ACHN (cell line): ENCODE measurements around the gene HSF5.
"Not testable (repeated sequence)": the region's sequence is repeated elsewhere in the genome, so short reads cannot be mapped to it uniquely, and the experiment has no call there.

ENCODE experiments used
- DNase-seq: peaks from one replicate; pipeline ENCODE4 v3.0.0-alpha.2; 2015
- in situ Hi-C: cut with HindIII; loops from 2 replicates; pipeline ENCODE4 v1.10.0; 2017; ENCODE audit warnings: low sequenced_read_pairs, low pct_ligation_motif_present, low pct_unique_long_range_greater_than_20kb

The HSF5 gene

GRCh38 chr17:58399974-58400373 lies 88.2 kb downstream of the HSF5 start:
- no peak for DNase-seq
- in situ Hi-C loops, result no loop called here

DNA sequence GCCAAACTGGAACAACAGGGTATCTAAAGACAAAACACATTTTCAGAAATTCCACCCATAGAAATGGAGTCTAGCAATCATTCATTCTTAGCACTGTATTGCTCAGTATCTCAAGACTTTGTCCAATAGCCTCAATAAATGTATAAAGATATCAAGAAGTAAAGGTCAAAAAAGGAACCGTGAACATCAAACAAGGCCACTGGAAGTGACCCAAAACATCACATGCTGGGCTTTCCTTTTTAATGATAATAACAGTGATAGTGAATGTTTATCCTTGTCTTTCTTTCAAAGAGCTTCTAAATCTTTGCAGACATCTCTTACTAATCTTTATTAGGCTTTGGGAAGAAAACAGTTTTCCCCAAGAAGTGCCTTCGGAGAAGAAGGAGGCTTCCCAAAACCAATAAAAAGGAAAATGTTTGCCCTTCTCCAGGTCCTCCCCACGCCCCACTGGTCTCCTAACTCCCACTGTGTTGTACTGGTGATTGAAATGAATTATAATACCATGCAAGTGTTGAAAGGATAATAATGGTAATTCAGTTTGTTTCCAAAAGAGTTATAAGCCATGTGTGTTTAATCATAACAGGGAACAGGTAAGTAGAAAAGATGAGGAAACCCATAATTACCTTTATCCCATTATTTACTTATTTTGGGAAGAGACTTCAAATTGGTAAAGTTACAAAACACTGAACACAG lies 89.5 kb downstream of the HSF5 start:
- in situ Hi-C loops, result no loop called here
- no peak for DNase-seq

GRCh38 chr17:58397421-58397820 lies 90.8 kb downstream of the HSF5 start:
- in situ Hi-C loops, DNase-seq: not testable (repeated sequence)

- in situ Hi-C loops, result no loop called here
- no peak for DNase-seq
Measured at GRCh38 chr17:58396173-58396572, 92.0 kb downstream of the HSF5 start.

DNA sequence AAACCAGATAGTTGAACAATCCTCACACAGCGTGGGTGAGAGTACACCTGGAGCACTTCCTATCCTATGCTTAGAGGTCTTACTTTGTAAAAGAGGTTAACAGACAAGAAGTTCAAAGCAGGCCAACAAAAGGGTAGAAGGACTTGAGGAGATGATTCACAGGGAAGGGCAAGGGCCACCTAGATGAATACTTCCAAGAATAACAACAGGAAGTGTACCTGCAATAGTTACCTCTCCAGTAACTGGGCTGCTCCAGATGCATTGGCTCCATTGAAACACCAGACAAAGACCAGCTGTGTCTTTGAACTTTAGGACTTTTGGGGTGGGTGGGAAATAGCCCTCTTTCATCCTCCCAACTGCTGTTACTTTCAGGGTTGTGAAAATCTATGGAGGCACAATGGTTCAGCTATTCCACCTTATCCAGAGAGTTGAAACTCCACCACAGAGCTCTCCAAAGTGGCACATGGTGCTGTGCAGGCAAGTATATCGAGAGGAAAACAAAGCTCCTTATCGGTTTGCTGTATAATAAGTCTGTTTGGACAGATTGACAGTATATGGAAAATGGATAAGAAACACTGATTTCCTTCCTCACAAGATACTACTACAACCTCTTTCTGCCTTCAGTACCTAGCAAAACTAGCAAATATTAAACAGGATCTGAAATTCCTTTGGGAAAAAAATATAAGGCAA lies 93.5 kb downstream of the HSF5 start:
- no peak for DNase-seq
- in situ Hi-C loops, result no loop called here

DNA sequence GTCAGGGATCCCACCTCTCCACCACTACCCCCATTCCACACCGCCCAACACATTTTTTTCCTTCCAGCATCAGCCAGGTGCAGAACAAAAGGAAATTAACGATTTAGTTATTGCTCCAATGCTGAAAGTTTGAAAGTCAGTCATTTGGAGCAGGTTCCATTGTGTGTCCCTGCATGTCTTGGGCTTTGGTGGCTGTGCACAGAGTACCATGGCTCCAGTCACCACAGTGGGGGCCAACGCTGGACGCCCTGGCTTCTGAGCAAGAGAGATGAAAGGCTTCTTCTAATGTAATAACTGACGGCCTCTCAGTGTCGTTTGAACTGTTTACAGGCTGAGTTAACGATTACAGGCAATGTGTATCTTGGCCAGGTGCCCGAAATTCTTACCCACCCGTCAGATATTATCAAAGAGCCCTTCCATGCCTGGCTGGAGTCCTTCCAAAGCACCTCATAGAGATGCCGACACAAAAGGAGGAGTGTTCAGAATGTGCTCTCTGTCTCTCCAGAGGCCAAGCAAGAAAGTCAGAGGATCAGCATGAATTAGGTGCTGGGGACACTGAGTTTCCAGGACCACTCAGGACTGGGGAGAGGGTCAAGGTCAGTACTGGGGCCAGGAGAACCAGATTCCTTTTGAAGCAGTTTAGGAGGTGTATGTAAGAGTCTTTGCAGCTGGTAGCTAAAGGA lies 96.8 kb downstream of the HSF5 start:
- peak; percentile 83 for DNase-seq

GRCh38 chr17:58390884-58391283 lies 97.3 kb downstream of the HSF5 start:
- in situ Hi-C loops, result no loop called here

More for the DNA sequence above, 96.8 kb downstream of the HSF5 start:
- in situ Hi-C loops, result no loop called here

DNA sequence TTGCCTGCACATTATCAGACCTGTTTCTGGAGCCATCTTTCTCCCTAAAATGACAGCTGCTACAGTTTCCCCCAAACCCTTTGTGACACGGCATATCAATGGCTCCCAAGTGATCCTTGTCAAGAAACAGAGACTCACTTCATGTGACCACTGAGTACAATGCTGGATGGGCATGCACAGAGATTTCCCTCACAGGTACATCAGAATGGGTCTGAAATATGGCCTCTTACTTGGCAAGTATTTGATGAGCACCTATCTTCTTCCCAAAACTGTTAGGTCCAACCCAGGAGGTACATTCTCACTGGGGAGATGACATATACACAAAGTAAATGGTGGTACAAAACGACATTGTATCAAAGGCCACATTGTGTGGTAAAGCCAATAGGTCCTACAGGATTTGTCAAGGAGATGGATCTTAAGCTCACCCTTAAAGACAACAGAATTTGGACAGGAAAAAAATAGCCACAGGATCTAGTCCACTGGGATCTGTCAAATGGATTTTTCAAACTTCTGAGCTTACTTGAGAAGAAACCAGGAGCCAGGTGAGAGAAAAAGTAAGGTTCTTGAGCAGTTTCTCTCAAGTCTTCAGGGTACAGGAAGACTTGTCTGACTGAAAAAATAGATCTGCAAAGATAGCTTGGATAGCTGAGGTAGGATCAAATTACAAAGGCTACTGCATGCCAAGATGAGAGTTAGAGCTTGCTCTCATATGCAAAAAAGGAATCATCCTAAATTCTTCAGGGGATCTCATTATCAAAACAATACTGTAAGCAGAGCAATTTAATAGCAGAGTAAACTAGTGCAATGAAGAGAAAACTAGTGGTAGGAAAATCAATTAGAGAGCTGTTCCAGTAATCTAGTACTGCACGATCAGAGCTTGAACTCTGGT lies 99.7 kb downstream of the HSF5 start:
- DNase-seq, result no peak
- in situ Hi-C loops, result no loop called here

More at GRCh38 chr17:58390884-58391283, 97.3 kb downstream of the HSF5 start:
- no peak for DNase-seq

GRCh38 chr17:58387834-58388233 lies 100.4 kb downstream of the HSF5 start:
- in situ Hi-C loops, result no loop called here
- no peak for DNase-seq

- in situ Hi-C loops, result no loop called here
- no peak for DNase-seq
Measured at GRCh38 chr17:58386708-58387107, 101.5 kb downstream of the HSF5 start.

DNA sequence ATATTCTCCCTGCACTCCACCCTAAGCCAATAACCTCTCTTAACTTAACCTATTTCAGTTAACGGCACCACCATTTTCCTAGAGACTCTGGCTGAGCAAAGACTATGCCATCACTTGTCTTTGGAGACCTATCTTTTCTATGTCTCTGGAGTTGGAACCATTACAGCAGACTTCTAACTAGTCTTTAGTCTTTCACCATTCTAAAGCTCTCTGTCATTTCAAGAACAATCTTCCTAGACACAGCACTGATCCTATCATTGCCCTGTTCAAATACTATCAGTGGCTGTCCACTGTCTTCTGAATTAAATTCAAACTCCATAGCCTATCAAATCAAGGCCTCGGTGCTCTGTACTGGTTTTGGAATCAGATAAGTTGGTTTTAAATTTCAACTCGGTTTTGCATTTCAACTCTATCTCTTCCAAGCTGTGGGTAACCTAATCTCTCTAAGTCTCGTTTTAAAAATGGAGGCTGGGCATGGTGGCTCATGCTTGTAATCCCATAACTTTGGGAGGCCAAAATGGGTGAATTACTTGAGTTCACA lies 102.8 kb downstream of the HSF5 start:
- DNase-seq, result no peak
- in situ Hi-C loops, result no loop called here

- DNase-seq, result no peak
- in situ Hi-C loops, result no loop called here
Measured at GRCh38 chr17:58384897-58385296, 103.3 kb downstream of the HSF5 start.

- in situ Hi-C loops, result no loop called here
- no peak for DNase-seq
Measured at GRCh38 chr17:58383892-58384462, 104.2 kb downstream of the HSF5 start.

GRCh38 chr17:58382872-58383242 lies 105.4 kb downstream of the HSF5 start:
- in situ Hi-C loops, result no loop called here
- no peak for DNase-seq

DNA sequence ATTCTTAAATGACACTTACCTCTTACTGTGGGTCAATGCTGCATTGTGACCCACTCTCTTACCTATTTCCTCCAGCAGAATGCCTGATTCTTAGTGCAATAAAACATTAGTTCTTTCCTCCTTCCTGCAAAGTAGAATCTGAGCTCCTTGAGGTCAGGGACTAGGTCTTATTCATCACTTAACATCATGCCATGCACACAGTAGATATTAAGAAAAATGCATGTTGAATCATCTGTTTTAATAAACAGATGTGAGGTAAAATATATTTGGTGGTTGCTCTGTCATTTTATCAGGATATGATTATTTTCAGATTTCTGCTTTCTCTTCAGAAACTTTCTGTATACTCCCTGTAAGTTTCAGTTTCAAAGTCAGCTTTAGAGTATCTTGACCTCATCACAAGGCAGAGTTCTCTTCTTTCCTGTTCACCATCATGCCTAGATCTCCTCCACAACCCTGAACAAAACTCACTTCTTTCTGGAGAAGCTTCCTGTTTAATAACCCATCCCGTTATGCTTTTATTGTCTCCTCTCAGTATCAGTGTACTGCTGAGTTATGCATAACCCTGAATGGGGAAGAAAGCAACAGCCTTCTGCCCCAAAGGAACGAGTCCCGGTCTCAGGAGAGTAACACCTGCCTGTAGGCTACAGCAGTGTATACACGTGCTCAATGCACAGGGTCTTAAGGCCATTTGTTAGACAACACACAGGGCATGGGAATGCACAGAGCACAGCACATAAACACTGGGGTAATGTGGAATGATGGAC lies 105.9 kb downstream of the HSF5 start:
- in situ Hi-C loops, result no loop called here
- no peak for DNase-seq

- in situ Hi-C loops, result no loop called here
- no peak for DNase-seq
Measured at GRCh38 chr17:58381124-58382035, 106.8 kb downstream of the HSF5 start.
